NB4 (cell line): ENCODE results near the gene ITPR2.

Experiments used
- CTCF ChIP-seq: IDR thresholded peaks from one replicate; pipeline ENCODE4 v1.5.1; 2012; ENCODE audit warnings: low read depth, low read length
- MAX ChIP-seq: IDR thresholded peaks from 2 replicates; pipeline ENCODE4 v1.6.1; 2011; ENCODE audit warnings: low read depth, low read length
- MYC ChIP-seq: IDR thresholded peaks from 2 replicates; pipeline ENCODE4 v1.6.1; 2011; ENCODE audit warnings: low read depth, low read length

DNA sequence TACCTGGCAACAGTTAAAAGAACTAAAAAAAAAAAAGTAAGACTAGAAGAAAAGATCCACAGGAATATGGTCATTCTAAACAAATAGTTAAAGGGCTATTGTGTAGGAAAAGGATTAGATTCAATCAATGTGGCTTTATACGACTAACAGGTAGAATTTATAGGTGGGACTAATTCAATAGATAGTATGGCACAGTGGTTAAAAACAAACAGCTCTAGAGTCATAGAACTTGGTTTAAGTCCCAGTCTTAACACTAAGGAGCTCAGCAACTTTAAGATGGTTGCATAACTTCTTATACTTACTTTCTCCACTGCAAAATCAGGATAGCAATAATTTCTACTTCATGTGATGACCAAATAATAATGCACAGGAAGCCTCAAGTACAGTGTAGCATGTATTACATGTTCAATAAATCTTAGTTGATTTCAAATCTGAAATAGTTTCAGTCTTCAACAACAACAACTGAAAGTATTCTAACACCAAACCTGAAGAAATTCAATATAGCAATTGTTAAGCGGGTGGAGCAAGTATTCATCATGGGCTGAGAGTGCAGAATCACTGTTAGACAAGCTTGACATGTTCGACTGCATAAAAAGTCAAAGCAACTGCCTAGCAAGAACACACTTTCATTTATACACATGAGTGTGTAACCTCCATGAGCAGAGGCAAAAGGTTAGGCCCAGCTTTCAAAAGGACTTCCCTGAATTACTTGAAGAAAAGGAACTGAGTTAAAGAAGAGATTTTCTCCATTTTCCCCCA, 50.4 kb downstream of the ITPR2 start:
- TF ChIP-seq CTCF: no peak
- no peak for TF ChIP-seq MAX
- TF ChIP-seq MYC: no peak
